Activated effector memory CD4-positive, alpha-beta T cell treated with anti-CD3 and anti-CD28 coated beads, Interleukin-2, amount 50 U/mL, for 16 hours (primary cell): ENCODE measurements around the gene PANK3.
"Not testable (repeated sequence)": the region's sequence is repeated elsewhere in the genome, so short reads cannot be mapped to it uniquely, and the experiment has no call there.

ENCODE experiments used
- DNase-seq: peaks from one replicate; pipeline ENCODE4 v3.0.0-alpha.2; 2020

PANK3 gene

GRCh38 chr5:168549554-168549953, 29.6 kb downstream of the PANK3 start:
- DNase-seq = no peak

- DNase-seq = no peak
Observed at GRCh38 chr5:168537176-168537575, 42.0 kb downstream of the PANK3 start.

DNA sequence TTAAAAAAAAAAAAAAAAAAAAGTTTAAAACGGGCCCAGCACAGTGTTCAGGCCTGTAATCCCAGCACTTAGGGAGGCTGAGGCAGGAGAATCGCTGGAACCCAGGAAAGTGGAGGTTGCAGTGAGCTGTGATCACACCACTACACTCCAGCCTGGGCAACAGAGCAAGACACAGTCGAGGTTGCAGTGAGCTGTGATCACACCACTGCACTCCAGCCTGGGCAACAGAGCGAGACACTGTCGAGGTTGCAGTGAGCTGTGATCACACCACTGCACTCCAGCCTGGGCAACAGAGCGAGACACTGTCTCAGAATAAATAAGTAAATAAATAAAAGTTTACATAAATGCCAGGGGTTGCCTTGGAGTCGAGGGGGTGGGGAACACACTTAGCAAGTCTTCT, 44.8 kb downstream of the PANK3 start:
- not testable (repeated sequence) for DNase-seq

- no peak for DNase-seq
Observed at GRCh38 chr5:168531987-168532864, 46.9 kb downstream of the PANK3 start.

- DNase-seq = no peak
Observed at GRCh38 chr5:168531191-168531590, 48.0 kb downstream of the PANK3 start.

DNA sequence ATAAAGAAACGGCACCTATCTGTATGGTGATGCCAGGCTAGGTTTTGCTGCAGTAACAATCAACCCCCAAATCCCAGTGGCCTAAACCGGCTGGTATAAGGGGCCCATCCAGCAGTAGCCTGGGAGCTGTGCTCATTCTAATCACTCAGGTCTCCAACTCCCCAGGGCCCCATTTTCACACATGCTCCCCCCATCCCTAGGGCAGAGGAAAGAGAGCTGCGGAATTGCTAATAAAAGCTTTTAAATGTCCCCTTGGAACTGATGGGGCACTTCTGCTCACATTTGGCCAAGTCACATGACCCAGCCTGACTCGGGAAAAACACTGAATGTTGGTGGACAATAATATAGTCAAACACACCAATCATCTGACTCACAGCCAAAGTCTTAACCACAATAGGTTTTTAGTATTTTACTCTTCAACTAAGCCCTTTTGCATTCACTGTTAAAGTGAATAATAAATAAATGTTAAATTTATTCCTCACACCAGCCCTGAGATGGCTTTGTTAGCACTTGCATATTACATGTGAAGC, 48.5 kb downstream of the PANK3 start:
- no peak for DNase-seq

- no peak for DNase-seq
Observed at GRCh38 chr5:168529374-168530234, 49.6 kb downstream of the PANK3 start.

- peak; percentile 66 for DNase-seq
Observed at GRCh38 chr5:168528521-168529373, 50.4 kb downstream of the PANK3 start, which contains the start of gene FBLL1. Gene FBLL1 (plus strand): TSS chr5:168529305. CDS start chr5:168529505, 200 bp downstream.

DNA sequence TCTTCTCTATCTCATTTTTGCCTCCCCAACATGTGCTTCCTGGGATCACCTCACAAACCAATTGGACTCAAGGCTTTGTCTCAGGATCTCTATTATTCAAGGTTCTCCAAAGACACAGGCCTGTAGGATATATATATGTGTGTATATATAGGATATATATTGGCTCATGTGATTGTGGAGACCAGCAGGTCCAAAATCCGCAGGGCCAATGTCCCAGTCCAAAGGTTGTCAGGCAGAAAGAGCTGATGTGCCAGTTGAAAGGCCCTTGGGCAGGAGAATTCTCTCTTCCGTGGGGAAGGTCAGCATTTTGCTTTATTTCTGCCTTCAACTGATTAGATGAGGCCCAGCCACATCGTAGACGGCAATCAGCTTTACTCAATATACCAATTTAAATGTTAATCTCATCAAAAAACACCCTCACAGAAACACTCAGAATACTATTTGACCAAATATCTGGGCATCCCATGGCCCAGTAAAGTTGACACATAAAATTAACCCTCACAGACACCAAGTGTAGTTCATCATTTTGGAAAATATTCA, 51.3 kb downstream of the PANK3 start:
- no peak for DNase-seq

DNA sequence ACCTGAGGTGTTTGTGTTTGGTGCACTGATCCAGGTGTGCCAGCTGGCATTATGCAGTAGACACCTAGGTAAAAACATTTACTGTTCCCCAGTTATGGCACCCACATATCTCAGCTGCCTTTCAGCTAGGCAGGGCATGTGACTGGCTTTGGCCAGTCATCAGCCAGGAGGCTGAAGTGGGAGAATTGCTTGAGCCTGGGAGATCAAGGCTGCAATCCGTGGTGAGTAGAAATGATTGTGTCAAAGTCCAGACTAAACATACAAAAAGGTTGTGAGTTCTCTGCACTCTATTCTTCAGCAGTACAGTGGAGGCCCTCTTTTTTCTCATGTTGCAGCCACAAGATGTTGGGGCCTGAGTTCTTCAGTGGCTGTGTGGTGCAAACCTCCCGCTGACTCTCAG, 53.3 kb downstream of the PANK3 start:
- DNase-seq = no peak

DNA sequence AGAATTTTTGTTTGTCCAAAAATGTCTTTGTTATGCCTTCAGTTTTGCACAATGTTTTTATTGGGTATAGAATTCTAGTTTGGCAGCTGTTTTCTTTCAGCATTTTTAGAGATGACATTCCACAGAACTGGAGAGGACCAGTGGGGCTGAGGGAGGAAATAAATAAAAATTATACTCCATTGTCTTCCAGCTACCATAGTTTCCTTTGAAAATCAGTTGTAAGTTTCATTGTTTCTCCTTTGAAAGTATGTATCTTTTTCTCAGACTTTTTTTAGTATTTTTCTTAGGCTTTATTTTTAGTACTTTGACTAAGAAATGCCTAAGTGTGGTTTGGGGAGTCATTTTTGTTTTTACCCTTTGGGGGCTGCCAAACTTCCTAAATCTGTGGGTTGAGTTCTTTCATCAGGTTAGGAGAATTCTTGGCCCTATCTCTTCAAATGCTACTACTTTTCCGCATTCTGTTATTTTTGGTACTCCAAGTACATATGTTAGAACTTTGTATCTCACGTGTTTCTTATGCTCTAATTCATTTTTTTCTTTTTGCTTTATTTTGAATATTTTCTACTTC, 65.2 kb downstream of the PANK3 start:
- DNase-seq = no peak

DNA sequence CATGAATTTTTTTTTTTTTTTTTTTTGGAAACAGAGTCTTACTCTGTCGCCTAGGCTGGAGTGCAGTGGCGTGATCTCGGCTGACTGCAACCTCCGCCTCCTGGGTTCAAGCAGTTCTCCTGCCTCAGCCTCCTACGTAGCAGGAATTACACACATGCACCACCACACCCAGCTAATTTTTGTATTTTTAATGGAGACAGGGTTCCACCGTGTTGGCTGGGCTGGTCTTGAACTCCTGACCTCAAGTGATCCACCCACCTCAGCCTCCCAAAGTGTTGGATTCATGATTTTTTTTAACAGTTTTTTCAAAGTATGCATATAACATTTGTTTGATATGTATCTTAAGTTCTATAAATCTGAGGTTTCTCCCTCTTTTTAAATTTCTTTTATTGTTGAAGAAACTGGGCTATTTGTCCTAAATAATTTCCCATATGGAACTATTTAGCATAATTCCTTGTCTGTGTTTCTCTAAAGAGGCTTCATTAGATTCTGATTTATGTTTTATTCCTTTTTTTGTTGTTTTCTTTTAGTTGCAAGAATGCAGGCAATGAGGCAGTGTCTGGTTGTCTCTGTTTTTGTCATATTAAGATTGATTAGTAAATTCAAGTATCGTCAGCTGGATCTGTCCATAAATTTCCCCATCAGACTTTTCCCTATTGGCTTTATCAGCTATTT, 76.5 kb downstream of the PANK3 start:
- DNase-seq = no peak
